Measurements from ENCODE around the gene TMEM184A.

TMEM184A gene

GRCh38 chr7:1538544-1539180 lies 17.3 kb downstream of the TMEM184A start:
- no peak for DNase-seq

DNA sequence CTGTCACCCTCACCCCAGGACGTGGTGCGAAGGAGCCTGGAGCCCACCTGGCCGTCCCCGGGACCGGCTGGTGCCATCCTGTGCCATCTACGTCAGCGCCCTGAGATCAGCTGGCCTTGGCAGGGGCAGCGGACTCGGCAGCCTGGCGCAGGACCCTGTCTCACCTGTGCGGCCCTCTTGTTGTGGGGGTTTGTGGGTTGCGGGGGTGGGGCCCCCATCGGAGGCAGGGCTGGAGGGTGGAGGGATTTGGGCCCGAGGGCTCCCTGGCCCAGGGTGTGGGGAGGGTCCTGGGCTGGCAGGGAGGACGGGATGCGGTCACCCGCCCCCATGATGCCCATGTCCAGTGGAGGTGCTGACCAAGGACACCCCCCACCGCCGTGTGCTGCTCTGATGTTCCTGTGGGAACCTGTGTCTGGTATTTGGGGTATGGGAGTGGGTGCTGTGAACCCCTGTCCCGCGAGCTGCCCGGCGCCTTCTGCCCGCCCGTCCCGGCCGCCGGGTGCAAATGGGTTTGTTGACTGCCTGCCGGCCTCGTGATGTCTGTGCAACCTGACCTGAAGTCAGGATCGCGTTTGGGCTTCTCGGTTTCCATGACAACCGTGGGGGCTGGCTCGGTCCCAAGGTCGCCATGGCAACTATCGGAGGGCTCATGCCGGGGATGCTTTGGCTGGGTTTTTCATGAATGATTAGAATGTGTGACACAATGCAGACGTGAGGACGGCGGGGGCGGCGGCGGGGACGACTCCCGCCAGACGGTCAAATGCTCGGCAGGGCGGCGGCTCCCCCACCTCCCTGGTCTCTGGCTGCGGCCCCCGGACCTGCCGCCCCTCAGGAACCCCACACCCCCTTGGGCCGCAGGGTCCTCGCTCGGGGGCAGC lies 18.2 kb downstream of the TMEM184A start:
- DNase-seq: peak; percentile 95

DNA sequence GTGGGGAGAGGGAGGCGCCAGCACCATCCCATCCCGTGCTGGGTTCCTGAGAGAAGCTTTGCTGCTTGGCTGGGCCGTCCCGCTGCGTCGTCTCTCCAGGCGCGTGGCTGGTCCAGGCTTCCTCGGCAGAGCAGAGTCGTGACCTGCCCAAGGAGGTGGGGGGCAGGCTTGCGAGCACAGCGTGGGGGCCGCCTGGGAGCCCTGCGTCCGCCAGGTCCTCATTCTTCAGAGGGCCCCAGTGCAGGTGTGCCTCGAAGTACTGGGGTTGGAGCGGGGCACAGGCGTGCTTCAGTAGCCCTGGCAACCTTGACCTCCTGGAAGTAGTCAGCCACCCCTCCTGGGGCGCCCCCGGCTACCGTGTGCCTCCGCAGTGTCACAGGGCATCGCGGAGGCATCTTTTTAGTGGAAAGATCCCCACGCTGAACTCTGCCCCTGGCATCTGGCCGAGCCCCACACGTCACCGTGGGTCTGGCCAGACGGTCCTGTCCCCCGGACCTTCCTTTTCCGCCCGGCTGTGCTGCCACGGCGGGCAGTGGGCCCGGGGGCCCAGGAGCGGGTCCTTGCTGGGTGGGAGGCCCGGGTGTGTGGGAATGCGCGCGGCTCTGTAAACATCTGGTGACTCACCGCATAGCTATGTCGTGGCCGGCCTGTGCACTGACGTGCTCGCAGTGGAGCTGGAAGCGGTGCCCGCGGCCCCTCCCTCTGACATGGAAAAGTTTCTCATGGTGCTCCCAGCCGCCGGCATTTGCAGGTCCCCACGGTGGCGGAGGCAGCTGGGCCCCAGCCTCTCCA lies 19.1 kb downstream of the TMEM184A start:
- DNase-seq: peak; percentile 91

- DNase-seq: no peak
Observed at GRCh38 chr7:1536455-1536742, 19.6 kb downstream of the TMEM184A start.

DNA sequence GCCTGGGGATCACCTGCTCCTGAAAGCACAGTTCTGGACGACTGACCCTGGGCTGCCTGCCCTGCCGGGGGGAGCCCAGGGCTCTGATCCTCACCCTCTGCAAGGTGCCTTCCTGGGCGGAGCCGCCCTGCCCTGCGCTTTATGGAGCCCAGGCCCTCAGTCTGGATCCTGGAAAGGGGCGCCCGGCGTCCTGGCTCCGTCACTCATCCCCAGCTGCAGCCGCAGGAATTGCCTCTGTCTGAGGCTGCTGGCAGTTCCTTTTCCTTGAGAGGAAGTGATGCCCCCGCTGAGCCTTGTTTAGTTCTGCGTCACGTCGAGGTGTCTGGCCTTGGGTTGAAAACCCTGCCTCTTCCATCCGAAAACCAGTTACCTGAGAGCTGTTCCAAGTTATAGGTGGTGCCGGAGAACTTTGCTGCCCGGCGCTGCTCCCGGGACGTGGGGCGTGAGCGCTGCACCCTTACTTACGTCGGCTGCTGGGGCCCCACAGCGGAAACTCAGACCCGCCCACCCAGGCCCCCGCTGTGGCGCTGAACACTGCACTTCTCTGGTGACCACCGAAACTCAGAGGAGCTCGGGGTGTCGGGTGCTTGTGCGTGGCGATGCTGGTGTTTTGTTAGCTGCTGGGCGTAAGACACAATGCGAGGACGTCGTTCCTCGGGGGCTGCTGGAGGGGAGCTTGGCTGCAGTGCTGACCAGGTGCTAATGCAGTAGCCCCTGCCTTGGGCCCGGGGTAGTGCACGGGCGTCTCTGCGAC lies 20.1 kb downstream of the TMEM184A start:
- DNase-seq: no peak

- no peak for DNase-seq
Observed at GRCh38 chr7:1535100-1535458, 20.9 kb downstream of the TMEM184A start.

DNA sequence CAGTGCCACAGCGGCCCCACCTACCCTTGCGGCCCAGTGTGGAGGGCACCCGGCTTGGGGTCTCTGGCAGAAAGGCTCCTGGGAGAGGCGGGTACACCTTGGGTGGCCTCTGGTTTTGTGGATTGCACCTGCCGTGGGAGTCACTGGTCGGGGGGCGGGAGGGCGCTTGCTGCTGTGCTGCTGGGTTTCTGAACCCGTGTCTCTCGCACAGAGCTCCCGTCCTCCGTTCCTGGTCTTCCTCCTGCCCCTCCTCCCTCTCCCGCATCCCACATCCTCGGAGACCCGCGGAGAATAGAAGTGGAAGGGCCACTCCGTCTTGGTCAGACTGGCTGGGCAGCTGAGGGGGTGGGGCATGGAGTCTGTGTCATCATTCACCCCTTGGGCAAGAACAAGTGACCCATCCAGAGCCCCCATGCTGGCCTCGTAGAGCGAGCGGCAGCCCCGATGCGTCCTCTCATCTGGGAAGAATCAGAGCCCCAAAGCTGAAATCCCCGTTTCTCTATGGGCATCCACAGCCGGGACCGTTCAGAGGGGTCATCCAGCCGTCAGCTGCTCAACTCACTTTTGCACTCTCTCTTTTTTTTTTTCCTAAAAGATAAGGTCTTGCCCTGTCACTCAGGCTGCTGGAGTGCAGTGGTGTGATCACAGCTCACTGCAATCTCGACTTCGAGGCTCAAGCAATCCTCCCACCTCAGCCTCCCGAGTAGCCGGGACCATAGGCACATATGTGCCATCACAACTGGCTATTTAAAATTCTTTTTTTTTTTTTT lies 21.5 kb downstream of the TMEM184A start:
- DNase-seq: no peak

DNA sequence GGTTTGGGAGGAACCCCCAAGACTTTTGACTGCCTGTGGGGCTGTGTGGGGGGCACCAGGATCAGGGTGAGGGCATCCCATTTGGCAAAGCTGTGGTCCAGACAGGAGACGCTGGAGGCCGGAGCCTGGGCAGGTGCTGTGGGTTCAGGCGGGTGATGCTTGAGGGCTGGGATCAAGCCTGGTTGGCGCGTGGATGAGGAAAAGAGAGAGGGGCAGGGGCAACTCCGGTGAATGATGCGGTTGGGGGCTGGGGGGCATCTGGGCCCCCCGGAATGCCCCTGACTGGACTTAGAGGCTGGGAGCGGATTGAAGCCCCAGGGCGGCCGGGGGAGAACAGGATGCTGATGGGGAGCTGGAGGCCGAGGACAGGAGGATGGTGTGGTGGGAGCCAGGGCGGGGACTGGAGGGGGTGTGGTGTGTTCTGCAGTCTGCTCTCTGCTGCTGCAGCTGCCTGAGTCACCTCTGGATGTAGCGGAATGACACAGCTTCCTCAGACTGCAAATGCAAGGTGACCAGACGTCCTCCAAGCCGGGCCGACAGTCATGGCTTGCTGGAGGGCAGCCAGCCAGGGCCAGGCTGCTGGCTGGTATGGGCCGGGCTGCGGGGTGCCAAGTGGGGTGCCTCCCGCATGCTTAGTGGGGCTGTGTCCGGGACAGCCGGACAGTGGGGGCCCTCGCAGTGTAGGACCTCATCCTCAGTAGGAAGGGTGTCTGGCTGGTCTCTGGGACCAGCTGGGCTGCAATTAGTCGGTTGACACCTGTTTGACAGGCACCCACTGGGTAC lies 22.3 kb downstream of the TMEM184A start:
- peak; percentile 64 for DNase-seq

DNA sequence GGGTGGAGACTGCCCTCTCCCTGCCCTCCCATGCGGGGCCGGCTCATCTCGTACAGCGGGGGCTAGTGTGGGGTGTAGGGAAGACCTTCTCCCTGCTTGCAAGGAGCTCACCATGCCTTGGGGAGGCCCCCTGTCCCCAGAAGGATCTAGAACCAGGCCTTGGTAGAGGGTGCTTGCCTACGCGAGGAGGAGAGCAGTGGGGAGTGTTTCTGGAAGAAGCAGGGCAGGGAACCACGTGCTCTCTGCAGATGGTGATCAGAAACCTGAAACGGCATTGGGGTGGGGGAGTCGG lies 22.8 kb downstream of the TMEM184A start:
- no peak for DNase-seq

GRCh38 chr7:1532456-1533254 lies 23.4 kb downstream of the TMEM184A start:
- DNase-seq: peak; percentile 87

DNA sequence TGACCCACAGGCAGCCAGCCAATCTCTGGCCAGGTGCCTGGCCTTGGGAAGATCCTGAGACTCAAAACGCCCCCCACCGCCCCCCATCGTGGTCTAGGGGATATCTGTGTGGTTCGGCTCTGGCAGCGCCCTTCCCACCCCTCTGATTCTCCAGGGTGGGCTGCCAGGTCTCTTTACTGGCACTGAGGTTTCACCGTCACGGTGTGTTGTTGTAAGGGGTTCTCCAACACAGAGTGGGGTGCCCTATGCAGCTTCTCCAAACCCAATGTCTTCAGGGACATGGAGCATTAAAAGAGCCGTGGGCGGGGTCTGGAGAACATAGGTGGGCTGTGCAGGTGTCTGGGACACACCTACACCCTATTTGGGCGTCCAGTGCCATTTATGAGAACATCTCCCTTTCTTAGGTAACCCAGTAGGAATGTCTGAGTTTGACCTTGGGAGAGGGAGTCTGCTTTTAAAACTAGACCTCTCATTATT lies 24.0 kb downstream of the TMEM184A start:
- DNase-seq: no peak

DNA sequence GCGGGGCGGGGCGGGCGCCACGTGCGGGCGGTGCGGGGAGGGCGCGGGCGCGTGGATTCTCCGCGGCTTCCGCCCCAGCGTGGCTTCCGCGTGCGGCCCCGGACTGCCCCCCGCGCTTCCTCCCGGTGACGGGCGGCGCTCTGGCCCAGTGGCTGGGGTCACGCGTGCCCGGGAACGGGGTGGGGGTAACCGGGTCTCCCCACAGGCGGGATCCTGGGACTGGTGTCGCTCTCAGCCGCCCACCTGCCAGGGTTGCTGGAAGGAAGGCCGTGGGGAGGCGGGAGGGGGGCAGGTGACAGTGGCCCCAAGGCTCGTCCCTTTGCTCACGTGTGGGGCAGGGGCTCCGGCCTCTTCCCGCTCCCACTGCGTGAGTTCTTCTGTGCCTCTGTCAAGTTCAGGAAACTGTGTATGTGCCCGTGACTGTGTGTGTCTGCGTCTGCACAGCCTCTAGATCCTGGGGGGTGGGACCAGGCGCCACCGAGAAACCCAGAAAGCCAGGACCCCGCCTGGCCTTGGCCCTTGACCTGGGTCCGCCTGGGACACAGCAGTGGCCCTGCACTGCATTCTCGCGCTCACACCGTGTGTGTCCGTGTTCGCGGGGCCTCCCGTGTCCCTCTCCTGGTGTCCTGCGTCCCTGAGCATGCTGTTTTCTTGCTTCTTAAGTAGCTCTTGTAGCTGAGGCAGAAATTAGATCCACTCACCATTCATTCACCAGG lies 24.6 kb downstream of the TMEM184A start:
- DNase-seq: peak; percentile 2

- DNase-seq: no peak
Observed at GRCh38 chr7:1530946-1531262, 25.1 kb downstream of the TMEM184A start.

DNA sequence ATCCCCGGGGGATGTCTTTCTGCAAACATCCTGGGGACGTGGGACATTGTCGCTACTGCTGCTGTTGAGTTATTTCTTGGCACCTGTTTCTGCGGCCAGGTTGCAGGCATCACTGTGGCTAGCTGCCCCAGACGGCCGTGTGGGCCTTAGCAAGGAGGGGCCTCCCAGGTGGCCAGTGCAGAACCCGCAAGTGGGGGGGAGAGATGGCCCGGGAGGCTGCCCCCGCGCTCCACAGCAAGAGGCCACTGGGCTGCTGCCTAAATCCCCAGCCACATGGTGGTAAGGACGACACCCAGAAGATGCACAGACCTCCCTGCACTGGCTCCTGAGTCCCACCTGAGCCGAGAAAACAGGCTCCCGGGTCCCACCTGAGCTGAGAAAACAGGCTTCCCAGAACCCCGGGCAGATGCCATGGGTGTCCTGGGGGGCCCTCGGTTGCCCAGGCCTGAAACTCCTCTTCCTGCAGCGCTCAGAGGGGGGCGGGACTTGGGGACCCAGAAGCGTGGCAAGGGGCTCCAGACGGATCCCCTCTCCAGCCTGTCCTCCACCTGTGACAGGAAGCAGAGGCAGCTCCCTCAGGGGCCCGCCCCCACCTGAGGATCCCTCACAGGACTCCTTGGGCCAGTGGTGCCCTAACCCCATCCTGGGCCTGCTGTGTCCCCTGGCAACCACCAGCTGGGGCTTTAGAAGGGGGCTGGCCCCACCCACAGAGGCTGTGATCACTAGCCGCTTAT lies 26.5 kb downstream of the TMEM184A start:
- DNase-seq: no peak

- no peak for DNase-seq
Observed at GRCh38 chr7:1526271-1526754, 29.7 kb downstream of the TMEM184A start.

GRCh38 chr7:1525409-1525808 lies 30.6 kb downstream of the TMEM184A start:
- no peak for DNase-seq

DNA sequence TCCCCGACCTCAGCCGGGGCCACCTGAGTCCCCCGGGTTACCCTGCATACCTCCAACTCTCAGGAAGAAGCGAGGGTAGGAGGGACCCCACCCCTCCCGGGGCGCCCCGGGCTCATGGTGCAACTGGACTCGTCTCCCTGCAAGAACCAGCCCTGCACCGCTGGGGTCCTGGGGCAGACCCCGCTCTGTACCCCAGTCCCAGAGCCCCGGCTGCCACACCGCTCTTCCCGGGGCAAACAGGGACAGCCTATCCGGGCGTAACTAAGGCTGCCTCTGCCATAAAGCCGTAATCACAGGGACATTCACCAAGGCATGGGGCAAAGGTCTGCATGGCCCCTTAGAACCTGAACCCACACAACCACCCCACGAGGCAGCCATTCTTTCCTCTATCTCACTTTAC lies 32.2 kb downstream of the TMEM184A start:
- no peak for DNase-seq

- DNase-seq: no peak
Observed at GRCh38 chr7:1523208-1523607, 32.8 kb downstream of the TMEM184A start.

GRCh38 chr7:1521456-1521855 lies 34.5 kb downstream of the TMEM184A start:
- DNase-seq: no peak

Measured in kidney glomerular epithelial cell (primary cell).